ENCODE measurements around the gene CDK5. TPM values are rescaled to one million over a fixed set of nuclear protein-coding genes. Genes with fewer than 3 reads are reported as not detected.

CDK5 gene
- total RNA-seq, 1 donor from 2014 or later = 9.6 TPM

DNA sequence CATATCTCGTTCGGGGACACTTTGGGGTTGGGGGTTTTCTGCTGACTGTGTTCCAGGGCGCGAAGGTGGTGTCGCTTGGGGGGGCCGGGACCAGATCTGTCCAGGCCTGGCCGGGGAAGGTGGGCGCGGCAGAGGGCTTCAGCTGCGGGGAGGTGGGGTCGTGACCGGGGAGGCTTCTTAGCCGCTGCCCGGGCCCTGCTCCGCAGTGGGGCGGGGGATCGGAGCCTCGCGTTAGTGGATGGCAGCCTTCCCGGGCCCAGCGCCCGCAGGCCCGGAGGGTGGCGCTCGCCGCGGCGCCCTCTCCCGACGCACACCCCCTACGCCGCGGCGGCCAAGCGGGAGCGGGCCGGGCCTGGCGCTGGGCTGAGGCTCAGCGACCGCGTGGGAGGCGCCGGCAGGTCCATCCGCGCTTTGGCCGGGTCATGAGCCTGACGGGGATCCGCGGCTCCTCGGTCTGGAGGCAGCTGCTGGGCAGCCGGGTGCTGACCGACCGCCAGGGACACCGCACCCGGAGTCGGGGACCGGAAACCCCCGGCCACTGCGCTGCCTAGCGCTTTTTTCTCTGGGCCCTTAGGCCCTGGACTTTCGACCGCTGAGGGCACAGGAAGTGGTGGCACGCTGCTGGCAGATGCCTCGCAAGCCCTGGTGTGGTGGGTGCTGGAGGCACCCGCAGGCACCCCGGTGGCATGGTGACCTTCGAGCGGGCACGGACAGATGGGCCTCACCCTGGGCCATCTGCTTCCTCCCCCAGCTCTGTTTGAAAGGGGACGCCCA lies 29.7 kb upstream of the CDK5 start:
- ATAC-seq (peak; percentile 67), DNase-seq (ENCODE audit: low spot score) (peak; percentile 85)

DNA sequence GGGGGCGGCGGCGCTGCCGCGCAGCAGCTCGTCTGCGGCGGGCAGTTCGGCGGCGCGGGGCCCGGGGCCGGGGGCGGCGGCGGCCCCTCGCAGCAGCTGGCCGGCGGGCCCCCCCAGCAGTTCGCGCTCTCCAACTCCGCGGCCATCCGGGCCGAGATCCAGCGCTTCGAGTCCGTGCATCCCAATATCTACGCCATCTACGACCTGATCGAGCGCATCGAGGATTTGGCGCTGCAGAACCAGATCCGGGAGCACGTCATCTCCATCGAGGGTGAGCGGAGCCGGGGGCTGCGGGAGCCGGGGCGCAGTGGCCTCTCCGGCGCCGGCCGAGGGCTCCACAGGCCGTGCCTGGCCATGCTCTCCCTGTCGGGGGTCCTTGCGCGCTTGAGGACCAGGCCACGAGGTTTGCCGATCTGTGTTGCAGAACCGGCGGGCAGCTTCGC lies 29.1 kb upstream of the CDK5 start:
- DNase-seq (ENCODE audit: low spot score) = no peak
- ATAC-seq = no peak

GRCh38 chr7:151085691-151086620 lies 28.3 kb upstream of the CDK5 start, which contains the start of gene AGAP3:
Gene AGAP3 (plus strand): TSS chr7:151086475. CDS start chr7:151086742, 267 bp downstream.
- DNase-seq (ENCODE audit: low spot score) = peak; percentile 93
- ATAC-seq = peak; percentile 61

GRCh38 chr7:151085329-151085690 lies 27.6 kb upstream of the CDK5 start:
- DNase-seq (ENCODE audit: low spot score) (no peak), ATAC-seq (no peak)

DNA sequence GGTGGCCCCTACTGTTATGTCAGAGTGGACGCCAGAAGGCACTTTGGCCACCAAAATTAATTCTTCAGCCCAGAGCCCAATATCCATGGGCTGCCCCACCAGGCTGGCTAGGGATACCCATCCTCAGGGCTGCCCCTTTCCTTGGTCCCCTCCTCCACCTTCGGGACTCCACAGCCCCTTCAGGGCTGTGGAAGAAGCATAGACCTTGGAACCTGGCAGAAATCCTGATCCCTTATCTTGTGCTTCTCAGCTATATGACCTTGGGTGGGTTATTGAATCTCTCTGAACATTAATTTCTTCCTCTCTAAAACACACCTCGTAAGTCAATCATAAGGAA lies 26.1 kb upstream of the CDK5 start:
- DNase-seq (ENCODE audit: low spot score) = no peak

GRCh38 chr7:151083071-151083823 lies 25.6 kb upstream of the CDK5 start, which contains the start of gene TMUB1:
Gene TMUB1 (minus strand): TSS chr7:151083493. CDS start chr7:151082563, 930 bp downstream.
- peak; percentile 85 for DNase-seq (ENCODE audit: low spot score)

More for the DNA sequence above, 26.1 kb upstream of the CDK5 start:
- no peak for ATAC-seq

GRCh38 chr7:151082141-151083070 lies 24.7 kb upstream of the CDK5 start:
- ATAC-seq (no peak), DNase-seq (ENCODE audit: low spot score) (no peak)

More at GRCh38 chr7:151083071-151083823, 25.6 kb upstream of the CDK5 start, which contains the start of gene TMUB1:
- ATAC-seq = peak; percentile 42

DNA sequence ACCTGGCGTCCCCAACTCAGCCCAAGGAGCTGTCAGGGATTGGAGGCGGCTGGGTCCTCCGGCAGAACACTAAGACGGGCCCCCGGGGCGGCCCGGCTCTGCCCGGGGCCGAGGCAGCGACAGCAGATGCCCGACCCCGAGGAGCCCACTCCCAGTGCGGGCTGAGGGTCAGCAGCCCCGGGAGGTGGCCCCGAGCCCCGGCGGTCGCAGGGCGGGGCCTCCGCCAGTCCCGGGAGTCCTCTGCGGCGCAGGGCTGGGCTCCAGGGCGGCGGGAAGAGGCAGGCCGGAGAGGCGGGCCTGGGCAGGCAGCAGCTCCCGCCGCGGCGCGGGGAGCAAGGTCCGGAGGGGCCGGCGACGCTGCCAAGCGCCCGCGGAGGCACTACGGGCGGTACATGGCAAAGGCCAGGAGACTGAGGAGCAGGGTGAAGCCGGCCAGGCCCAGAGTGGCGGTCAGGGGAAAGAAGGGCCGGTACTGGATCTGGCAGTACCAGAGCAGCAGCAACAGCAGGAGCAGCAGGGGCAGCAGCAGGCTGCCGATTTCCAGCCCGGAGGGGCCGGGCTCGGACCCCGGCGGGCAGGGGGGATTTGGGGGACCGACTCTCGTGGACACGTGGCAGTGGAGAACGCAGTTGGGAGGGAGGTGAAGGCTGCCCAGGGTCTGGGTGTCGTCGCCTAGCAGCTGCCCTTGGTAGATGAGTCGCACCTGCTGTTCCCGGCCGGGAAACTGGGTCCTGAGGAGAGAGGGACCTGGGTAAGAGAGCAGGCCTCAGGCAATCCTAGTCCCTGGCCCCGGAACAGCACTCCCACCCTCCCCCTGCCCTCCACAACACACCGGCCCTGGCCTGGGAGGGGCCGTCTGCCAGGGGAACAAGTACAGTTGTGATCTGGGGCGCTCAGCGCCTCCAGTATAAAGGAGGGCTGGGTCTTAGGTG lies 23.7 kb upstream of the CDK5 start:
- DNase-seq (ENCODE audit: low spot score) (peak; percentile 83), ATAC-seq (peak; percentile 59)

DNA sequence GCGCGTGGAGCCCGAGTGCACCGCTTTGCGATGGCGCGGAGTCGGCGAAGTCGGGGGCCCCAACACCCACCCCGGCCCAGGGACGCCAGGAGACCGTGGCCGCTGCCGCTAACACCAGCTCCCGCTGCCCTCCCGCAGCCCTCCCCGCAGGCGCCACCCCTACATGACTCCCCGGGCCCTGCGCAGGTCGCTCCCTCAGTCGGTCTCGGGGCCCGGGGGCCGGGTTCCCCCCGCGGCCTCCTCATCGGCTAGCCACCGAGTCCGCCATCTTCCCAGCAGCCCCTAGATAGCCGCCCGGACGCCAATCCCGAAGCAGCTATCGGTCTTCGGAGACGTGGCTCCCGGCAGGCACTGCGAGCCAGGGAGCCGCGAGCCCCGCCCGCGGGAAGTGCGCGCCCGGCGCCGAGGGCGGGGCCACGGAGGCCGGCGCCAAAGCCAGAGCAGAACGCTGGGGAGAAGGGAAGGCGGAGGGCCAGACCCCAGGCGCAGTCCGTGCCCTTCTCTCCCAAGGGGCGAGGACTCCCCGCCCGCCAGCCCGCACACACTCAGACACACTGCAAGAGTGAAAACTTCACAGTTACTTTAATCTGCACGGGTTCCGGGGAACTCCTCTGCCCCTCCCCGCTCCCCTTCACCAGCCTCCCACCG lies 22.9 kb upstream of the CDK5 start, which contains the start of gene FASTK:
Gene FASTK (minus strand): TSS at position 288 of the 648 bp plus-strand sequence. CDS start 43 bp downstream, at position 245.
- peak; percentile 79 for ATAC-seq

DNA sequence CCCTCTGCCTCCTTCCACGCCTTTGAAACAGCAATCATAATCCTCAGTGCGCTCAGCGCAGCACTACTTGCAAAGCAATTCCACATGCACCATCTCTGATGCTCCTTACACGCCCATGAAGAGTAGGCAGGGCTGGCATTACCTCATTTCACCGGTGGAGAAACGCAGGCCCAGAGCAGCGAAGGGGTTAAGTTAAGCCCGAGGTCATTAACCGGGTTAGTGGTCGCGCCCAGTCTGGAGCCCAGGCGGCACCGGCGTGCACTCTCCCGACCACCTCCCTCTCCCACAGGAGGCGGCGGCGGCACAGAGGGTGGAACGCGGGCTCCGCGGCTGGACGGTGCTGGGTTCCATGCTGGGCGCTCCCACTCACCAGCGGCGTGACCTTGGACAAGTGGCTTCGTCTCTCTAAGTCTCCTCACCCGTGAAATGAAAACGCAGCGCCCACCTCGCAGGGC lies 22.4 kb upstream of the CDK5 start:
- DNase-seq (ENCODE audit: low spot score) = no peak
- ATAC-seq = peak; percentile 0

More for the DNA sequence above, 22.9 kb upstream of the CDK5 start, which contains the start of gene FASTK:
- DNase-seq (ENCODE audit: low spot score) = peak; percentile 94

DNA sequence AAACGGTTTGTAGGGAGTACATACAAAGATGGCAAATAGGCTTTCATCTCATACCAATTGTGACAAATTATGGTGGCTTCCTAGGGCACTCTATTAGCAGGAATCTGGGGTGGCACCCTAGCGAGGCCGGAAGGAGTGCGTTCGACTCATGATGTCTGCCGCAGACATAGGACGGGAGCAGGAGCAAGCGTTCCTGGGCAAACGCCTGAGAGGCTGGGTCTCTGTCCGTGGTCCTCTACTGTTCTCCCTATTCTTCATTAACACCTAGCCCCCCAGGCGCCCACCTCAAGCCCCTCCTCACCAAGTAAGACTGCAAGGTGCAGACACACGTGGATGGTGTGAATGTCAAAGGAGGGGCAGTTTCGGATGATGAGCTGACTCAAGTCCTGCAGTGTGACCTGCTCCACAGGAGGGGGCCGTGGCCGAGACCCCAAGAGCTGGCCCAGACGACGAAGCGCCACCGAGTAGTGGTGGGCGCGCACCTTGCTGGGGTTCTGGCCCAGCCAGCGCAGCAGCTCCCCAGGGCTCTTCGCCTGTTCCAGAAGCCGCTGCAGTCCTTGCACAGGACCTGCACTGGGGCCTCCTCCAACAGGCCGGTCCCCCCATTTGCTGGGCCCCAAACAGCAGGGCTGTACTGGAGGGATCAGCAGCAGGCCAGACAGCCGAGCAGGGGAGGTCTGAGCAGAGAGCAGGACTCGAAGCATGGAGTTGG lies 21.7 kb upstream of the CDK5 start:
- ATAC-seq = no peak
- DNase-seq (ENCODE audit: low spot score) = no peak

GRCh38 chr7:151078233-151079040 lies 20.7 kb upstream of the CDK5 start:
- DNase-seq (ENCODE audit: low spot score) (peak; percentile 44), ATAC-seq (no peak)

- DNase-seq (ENCODE audit: low spot score) = peak; percentile 40
- no peak for ATAC-seq
Observed at GRCh38 chr7:151077705-151078232, 20.1 kb upstream of the CDK5 start.

DNA sequence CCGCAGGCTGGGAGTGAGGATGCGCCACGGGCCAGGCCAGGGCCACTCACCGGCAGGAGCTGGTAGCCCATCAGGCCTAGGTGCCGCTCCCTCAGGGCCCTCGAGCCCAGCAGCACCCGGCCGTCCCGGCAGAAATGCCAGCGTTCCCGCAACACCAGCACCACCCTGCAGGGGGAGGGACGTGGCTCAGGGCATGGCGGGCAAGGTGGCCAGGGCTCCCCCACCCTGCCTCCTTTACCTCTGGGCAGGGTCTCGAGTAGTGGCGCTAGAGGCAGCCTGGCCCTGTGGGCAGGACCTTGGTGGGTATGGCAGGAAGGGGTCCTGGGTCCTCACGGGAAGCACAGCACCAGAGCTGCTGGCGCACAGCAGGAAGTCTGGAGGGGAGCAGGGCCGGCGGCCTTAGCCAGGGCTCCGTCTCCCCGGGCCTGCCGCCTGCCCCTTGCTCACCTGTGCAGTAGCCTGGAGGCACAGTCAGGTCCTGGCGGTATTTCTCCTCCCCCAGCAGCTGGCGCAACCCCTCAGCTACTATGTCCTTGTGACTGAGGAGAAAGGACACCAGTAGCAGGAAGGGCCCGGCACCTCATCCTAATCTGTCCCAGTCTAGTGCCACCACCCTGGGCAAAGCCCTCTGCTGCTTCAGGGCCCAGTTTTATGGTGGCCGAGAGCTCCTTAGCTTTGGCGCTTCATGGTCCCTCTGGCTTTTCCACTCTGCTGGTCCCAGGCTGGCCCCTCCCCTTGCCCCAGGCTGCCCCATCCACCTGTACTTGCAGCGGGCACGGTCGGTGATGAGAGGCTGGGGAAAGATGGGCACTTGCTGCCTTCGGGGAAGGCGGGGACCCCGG lies 19.4 kb upstream of the CDK5 start:
- DNase-seq (ENCODE audit: low spot score) (no peak), ATAC-seq (no peak)

DNA sequence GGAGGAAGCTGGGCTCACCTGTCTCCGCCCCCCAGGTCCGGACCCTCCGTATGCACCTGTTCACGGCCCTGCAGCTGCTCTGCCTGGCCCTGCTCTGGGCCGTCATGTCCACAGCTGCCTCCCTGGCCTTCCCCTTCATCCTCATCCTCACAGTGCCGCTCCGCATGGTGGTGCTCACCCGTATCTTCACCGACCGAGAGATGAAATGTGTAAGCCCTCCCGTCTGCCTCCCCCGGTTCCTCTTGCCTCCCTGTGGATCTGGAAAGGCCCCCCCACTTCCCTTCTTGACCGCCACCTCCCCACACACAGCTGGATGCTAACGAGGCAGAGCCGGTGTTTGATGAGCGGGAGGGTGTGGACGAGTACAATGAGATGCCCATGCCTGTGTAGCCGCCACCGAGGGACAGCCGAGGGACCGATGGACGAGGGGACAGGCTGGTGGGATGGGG lies 18.3 kb upstream of the CDK5 start:
- ATAC-seq (no peak), DNase-seq (ENCODE audit: low spot score) (no peak)
